NT2/D1 (cell line): ENCODE results near the gene RNPS1.

Source experiments
- SUZ12 ChIP-seq: IDR thresholded peaks from 2 replicates; pipeline ENCODE4 v1.6.1; 2011; ENCODE audit not compliant: insufficient read length, insufficient read depth; ENCODE audit errors: extremely low read depth
- YY1 ChIP-seq: IDR thresholded peaks from 2 replicates; pipeline ENCODE4 v1.6.1; 2011; ENCODE audit not compliant: insufficient read length, insufficient read depth

GRCh38 chr16:2253293-2253692 is 14.6 kb downstream of the RNPS1 start:
- TF ChIP-seq SUZ12, result no peak
- TF ChIP-seq YY1, result no peak
